ENCODE results near the gene KLK11. TPM values are rescaled to one million over a fixed set of nuclear protein-coding genes. Genes with fewer than 3 reads are reported as not detected.

KLK11 gene
- total RNA-seq, 1 experiment from 2014 or later: not detected

DNA sequence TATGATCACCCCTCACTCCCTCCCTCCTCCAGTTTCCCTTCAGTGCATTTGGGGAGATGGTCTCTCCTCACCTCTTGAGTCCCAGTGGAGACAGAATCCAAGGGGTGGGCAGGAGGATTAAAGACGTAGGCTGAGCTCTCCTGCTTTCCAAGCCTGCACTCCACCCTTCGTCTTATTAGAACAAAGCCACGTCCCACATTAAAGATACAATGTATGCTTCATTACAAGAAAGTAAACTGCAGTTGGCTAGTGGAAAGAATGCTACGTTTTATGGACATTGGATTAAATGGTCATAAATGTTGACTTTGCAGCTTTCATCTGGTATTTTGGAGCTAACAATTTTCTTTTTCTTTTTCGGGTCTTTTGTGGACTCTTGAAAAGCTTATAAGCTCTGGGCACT is 1.5 kb upstream of the KLK11 start:
- no peak for DNase-seq (ENCODE audit: low spot score)

DNA sequence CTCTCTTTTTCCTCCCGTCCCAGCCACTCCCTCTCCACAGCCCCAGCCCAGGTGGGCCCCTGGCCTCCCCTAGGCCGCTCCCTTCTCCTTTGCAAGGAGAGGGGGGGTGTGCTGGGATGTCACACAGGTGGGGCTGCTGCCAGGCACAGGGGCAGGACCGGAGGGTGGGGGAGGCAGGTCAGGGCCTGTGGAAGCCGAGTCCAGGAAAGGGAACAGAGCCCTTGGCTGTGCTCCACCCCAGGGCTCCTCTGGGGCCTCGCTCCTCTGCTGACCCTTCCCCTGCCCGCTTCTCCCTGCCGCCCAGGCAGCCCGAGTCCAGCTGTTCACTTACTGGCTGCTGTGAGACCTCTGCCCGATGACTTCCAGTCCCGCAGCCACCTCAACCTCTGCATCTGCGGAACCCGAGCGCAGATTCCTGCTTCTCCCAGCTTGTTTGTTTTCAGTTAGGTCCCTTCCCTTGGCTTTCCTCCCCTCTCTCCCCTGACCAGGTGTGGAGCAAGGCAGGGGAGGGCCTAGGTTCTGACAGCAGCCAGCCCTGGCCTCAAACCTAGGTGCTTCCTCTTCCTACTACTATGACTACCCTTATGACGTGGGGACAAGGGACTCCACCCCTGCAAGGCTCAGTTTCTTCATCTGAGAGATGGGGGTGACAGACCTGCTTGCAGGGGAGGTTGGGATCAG is 850 bp upstream of the KLK11 start:
- DNase-seq (ENCODE audit: low spot score): no peak

DNA sequence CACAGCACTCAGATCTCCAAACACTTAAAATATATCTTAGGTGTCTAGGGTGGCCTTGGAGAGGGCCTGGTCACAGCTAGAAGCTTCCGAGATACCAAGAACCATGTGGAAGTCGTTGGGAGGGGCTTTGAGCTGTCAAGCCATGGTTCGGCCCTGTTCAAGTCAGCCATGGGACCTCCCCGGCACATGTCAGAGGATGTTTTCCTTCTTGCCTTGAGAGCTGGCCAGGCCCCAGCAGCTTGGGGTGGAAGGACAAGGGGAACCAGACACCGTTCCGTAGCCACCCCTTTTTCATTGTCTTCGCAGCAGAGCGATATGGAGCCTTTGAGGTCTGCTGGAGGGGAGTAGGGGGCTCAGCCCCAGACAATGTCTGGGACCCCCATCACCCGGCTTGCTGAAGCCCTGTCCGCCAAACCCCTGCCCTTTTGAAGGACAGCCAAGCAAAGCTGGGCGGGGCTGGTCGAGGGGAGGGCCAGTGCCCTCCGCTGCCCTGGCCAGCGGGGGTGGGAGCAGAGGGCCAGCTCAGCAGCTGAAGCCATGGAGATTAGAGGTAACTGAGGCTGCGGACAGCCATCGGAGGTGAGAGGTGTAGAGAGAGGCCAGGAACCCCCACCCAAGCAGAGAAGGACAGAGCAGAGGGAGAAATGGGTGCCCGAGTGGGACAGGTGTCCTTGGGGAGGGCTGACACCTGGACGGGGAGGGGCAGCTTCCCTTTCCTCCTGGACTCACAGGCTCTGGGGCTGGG is 435 bp downstream of the KLK11 start:
- no peak for DNase-seq (ENCODE audit: low spot score)

DNA sequence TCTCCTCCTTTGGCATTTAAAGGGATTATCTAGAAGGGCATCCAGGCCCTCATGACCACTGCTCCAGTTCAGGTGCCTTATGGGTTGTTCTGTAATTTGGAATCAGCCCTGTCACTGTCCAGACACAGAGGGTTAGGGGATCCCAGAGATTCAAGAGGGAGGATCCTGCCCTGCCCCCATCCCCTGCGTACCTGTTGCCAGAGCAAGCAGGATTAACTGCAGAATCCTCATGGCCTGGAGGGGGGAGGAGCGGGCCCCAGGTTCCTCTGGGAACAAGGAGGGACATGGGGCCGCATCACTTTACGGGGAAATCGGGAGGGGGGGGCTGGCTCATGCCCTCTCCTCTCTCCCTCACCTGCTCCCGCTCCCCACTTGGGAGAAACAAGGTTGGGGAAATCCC is 1.0 kb downstream of the KLK11 start:
- no peak for DNase-seq (ENCODE audit: low spot score)

DNA sequence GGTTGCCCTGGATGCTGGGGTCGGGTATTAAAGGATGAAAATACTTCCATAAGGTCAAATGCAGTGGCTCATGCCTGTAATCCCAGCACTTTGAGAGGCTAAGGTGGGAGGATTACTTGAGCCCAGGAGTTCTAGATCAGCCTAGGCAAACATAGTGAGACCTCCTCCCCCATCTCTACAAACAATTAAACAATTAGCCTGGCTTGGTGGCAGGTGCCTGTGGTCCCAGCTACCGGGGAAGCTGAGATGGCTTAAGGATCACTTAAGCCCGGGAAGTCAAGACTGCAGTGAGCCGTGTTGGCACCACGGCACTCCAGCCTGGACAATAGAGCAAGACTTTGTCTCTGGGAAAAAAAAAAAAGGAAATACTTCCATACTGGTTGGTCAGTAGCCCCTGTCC is 1.5 kb downstream of the KLK11 start:
- no peak for DNase-seq (ENCODE audit: low spot score)

- DNase-seq (ENCODE audit: low spot score): no peak
These were observed 2.5 kb downstream of the KLK11 start for GRCh38 chr19:51023946-51024345.

GRCh38 chr19:51022526-51022925 is 3.9 kb downstream of the KLK11 start:
- DNase-seq (ENCODE audit: low spot score): no peak

DNA sequence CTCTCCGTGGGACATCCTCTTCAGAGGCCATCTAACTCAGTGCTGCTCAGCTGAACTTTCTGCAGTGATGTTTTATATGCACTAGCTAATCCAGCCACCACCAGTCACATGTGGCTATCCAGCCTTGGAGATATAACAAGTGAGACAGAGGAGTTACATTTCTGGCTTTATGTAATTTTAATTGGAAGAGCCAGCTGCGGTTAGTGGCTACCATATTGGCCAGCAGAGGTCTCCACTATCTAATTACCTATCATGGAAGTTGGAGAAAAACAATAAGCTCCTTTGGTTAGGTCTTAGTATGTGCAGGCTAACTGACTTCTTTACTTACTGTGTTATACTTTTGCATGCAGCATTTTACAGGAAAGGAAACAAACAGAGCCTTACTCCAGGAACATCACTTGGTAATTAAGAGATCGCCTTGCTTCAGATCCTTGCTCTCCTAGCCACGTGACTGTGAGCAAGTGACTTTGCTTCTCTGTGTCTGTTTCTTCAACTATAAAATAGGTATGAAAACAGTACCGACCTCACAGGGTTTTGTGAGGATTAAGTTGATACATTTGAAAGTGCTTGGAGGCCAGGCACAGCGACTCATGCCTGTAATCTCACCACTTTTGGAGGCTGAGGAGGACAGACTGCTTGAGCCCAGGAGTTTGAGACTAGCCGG is 5.3 kb downstream of the KLK11 start:
- peak; percentile 61 for DNase-seq (ENCODE audit: low spot score)

GRCh38 chr19:51019544-51019925 is 6.9 kb downstream of the KLK11 start, which contains the start of gene KLK10:
KLK10 (minus strand) TSS chr19:51019709; CDS start chr19:51019130, 579 bp downstream.
- no peak for DNase-seq (ENCODE audit: low spot score)

DNA sequence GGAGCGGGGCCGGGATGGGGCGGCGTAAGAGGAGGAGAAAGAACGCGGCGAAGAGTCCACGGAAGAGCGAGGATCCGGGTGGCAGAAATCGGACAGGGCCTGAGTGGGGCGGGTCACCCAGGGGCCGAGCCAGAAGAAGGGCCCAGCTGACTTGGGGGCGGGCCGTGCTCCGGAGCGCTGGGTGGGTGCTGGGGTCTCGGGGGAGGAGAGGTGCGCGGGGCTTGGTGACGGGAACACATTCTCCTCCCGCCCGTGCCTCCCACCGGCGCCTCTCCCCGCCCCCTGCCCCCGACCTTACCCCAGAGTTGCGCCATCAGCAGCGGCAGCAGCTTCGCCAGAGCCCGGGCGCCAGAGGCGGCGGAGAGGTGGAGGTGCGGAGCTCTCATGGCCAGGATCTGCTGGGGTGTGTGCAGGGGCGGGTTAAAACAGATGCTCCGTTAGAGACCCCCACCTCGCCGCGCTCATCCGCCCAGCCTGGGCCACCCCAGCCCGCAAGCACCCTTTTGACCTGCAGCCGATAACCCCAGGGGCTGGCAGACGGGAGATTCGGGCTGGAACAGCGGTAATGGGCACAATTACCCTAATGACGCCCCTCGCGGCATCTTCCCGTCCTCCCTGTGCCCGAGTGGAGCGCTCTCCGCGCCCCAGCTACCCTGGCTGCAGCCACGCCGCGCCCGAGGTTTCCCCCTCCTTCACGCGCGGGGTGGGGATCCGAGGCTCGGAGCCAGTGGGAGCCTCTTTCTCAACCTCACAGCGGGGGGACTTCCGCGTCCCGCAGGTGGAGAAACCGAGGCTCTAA is 7.5 kb downstream of the KLK11 start:
- DNase-seq (ENCODE audit: low spot score): no peak

- DNase-seq (ENCODE audit: low spot score): peak; percentile 70
These were observed 9.4 kb downstream of the KLK11 start for GRCh38 chr19:51016798-51017683.

DNA sequence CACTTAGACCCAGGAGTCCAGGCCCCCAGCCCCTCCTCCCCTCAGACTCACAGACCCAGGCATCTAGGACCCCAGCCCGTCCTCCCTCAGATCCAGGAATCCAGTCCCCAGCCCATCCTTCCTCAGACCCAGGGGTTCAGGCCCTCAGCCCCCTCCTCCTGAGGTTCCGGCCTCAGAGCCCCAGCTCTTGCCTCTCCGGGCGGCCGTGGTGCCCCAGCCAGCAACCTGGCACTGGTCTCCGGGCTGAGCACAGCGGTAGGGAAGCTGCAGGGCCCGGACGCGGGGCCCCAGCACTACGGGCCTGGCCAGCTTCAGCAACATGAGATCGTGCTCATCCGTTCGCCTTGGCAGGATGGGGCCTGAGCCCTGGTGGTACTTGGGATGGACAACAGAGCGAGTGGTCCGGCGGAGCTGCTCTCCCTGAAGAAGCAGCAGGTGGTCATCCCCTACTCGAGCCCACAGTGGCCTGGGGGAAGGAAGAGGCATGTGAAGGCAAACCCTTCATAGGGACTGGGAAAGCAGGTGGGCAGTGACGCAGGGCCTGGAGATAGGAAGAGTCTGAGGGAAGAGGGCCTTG is 10.6 kb downstream of the KLK11 start:
- DNase-seq (ENCODE audit: low spot score): no peak

DNA sequence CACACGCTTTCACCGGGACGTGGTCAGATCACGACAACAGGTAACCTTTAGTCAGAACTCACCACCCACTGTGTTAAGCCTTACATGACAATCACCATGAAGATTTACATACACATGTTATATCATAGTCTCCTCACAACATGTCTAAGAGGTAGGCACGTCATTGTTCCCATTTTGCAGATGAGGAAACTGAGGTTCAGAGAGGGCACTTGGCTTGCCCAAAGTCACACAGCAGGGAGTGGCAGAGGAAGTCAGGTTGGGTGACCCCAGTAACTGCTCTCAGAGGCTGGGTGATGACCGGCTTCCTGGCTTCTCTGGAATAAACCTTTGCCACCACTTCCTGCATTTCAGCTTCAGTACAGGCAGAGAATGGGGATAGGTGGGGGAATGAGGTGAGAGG is 12.2 kb downstream of the KLK11 start:
- DNase-seq (ENCODE audit: low spot score): no peak

- DNase-seq (ENCODE audit: low spot score): no peak
These were observed 13.7 kb downstream of the KLK11 start for GRCh38 chr19:51012661-51013190.

- DNase-seq (ENCODE audit: low spot score): no peak
These were observed 16.2 kb downstream of the KLK11 start for GRCh38 chr19:51010066-51010795.

DNA sequence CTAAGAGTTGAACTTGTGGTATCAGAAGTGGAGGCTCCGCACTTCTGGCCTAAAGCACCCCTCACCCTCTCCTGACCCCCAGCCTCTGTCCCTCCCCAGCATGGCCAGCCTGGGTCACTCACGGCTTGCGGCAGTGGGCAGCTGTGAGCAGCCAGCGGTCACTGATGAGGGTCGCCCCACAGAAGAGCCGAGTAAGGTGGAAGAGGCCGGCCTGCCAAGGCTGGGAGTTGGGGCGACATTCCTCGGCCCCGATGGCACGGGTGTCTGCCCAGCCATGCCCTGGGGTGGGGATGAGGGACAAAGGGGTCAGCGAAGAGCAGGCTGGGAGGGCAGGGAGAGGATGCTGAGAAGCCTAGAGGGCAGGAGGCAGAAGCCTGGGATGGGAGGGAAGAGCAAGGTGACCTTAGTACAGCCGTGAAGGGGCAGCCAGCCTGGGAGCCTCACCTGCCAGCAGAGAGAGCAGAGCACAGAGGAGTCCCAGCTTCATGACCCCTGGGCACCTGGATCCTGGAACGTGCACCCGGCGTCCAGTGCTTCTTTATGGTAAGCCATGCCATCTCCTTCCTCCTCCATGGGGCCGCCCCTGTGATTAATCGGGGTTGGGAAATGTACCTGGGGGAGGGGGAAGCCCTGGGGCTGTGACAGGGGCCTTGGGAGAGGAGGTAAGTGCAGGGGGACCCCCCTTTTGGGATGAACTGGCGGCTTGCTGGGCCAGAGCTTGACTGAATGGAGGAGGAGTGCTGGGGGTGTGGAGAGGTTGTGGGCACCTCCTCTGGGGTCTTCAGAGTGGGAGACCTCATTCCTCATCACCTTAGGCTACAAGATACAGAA is 17.1 kb downstream of the KLK11 start:
- no peak for DNase-seq (ENCODE audit: low spot score)

DNA sequence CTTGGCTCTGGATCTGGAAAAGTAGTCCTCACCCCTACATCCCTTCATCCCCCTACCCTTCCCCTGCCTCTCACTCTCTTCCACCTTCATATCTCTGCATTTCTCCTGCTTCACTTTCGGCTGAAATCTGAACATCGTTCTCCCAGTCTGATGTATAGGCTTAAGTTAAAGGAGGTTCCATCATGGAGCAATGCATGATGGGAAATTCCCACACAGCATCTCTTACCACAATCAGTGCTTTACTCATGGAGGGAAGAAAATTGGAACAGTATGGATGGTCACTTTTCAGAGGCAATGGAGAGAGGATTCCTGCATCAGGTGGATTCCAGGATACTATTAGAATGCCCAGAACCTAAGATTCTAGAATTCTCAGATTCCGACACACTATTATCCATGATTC is 18.9 kb downstream of the KLK11 start:
- no peak for DNase-seq (ENCODE audit: low spot score)

DNA sequence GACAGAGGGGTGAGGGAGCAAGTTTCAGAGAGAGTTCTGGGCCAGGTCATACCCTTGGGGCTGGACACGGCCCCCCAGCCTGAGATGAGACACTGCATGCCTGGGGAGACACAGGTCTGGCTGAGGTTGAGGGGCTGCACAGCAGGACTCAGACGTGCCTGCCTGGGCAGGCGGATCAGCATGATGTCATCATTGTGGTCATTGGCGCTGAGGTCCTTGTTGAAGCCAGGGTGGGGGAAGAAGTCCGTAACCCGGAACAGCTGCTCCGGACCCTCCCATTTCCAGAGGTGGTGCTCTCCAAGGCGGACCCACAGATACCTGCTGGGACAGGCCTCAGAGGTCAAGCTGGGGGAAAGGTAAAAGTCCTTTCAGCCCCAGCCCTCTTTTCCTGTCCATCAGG is 20.0 kb downstream of the KLK11 start:
- DNase-seq (ENCODE audit: low spot score): no peak

GRCh38 chr19:51005248-51005647 is 21.2 kb downstream of the KLK11 start:
- DNase-seq (ENCODE audit: low spot score): no peak
